HPDE6-E6E7 (cell line): ENCODE results near the gene CHST7.
"Not testable (repeated sequence)": the region's sequence is repeated elsewhere in the genome, so short reads cannot be mapped to it uniquely, and the experiment has no call there.

Source experiments
- DNase-seq: peaks from one replicate; pipeline ENCODE4 v3.0.0; 2011; ENCODE audit warnings: missing footprints; ENCODE audit errors: extremely low spot score

CHST7 gene, protein sequence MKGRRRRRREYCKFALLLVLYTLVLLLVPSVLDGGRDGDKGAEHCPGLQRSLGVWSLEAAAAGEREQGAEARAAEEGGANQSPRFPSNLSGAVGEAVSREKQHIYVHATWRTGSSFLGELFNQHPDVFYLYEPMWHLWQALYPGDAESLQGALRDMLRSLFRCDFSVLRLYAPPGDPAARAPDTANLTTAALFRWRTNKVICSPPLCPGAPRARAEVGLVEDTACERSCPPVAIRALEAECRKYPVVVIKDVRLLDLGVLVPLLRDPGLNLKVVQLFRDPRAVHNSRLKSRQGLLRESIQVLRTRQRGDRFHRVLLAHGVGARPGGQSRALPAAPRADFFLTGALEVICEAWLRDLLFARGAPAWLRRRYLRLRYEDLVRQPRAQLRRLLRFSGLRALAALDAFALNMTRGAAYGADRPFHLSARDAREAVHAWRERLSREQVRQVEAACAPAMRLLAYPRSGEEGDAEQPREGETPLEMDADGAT

DNA sequence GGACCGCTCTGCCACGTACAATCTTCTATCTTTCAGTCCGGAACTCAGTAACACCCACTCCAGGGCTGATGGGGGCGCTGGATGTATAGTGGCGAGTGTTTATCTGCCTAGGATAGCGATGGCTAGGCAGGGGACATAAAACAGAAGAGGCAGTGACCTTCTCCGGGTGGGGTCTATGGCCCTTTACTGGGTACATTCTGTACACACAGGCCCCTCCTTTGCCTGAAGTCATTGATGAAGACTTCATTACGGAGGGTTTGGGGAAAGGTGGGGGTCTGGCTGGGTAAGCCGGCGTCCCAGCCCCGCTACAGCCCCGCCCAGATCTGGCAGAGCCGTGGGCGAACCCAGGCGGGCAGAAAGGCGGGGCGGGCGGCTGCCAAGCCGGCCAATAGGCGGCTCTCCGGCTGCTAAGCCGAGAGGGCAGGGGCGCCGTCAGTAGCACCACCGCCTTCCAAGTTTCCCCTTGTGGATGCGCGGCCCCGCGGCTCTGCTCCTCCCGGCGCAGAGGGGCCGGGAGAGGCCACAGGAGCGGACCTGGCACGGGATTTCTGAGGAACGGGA is at the start of gene CHST7:
Gene CHST7 (plus strand): TSS at position 435 of the 561 bp plus-strand sequence. CDS start 167 bp downstream, outside the sequence.
- DNase-seq = no peak

DNA sequence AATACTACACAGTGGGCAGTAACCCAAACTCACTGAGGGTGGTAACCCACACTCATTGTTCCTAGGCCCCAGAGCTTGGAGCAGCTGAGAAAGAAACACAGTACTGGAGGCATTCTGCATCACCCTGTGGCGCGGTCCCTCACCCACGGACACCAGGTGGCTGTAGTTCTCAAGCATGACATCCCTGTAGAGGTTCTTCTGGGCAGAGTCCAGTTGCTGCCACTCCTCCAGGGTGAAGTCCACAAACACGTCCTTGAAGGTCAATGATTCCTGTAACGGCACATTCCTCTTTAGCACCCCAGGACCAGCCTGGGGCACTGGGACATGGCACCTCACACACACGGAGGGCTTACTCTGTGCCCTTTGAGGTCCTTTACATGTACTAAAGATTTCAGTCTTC is 44.9 kb upstream of the CHST7 start:
- not testable (repeated sequence) for DNase-seq

DNA sequence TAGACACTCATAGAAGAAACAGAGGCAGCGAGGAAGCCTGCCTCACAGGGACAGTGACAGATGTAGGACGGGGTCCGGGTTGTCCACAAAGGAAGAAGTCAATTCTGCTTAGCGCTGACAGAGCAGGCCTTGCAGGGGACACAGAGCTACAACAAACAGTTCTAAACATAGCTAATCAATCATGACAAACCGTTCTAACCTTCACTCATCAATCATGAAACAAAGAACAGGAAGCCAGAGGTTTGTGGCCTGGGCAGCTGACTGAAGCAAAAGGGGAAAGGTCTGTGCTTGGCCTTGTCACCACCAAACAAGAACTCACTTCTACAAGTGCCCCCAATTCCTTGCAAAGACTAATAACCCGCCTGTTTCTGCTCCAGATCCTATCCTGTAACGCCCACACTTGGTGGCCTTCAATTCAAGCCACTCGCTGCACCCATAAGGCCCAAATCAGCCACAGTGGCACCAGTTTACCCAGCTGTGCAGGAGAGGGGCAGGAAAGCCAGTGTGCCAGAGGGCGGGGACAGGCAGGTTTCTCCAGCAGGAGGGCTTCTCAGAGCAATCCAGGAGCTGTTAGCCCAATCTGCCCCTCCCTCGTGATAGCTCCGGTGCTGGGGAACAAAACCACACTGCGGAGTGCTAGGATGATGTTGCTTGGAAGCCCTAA is 43.7 kb upstream of the CHST7 start:
- DNase-seq = not testable (repeated sequence)

DNA sequence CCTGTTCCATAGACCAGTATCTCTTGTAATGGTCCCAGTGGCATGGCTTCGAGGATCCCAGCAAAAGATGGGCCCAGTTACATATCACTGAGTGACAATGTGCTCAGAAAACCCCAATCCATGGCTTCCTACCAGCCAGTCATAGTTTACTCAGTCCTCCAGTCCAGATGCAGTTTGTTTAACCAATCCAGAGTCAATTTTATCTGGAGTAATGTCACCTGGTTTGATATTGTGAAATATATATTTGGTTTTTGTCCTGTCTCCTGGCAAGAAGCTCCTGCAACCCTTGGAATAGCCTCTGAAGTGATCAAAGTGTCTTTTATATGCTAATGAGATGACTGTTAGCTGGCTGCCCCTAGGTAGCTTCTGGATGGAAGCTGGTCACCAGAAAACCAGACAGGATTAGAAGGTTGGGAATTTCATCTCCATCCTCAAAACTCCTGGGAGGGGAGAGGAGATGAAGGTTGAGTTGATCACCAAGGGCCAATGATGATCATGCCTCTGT is 43.1 kb upstream of the CHST7 start:
- DNase-seq = not testable (repeated sequence)

DNA sequence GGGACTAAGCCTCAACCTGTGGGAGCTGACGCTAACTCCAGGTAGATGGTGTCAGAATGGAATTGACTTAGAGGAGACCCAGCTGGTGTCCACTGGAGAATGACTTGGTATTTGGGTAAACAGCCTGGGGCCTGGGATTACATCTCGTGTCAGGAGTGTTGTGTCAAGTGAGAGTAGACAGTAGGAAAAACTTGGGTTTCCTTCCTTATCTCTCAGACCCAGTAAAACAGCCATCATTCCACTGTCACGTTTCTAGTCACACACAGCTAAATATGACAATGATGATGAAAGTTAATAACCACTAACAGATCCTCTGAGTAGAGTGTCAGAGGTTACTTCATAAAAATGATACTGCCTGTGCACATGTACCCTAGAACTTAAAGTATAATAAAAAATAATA is 42.1 kb upstream of the CHST7 start:
- DNase-seq = no peak

DNA sequence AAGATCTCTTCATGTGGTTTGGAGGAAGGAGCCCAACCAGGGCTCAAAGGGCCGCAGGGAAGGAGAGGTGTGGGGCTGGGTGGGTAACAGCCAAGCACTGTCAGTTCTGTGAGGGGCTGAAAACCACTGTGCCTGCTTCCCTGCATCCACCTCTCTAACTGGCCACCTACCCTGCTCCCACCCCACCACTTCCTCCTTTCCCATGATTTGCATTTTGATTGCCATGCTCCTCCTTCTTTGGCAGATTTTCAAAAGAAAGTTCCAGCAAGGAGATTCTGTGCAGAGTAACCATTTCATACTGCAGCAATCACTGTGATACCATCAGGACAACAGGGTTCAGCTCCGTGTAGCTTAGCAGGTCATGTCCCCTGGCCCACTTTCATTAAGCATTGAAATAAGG is 30.1 kb upstream of the CHST7 start:
- DNase-seq = no peak

DNA sequence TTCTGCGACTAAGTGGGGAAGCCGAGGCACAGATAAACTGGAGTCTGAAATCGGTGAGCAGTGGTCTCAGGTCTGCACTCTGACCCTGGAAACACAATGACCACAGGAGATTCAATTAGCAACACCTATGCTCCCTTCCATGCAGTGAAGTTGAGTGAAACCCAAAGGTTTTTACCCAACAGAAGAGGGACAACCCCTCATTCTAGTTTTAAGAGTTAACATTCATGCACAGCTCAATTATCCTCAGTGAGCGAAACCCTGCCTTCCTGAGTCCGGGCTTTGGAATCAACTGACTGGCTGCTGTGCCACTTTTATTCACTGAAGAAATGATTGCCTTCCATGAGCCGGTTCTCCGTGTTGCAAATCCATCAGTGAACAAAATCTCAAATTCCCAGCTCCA is 29.0 kb upstream of the CHST7 start:
- DNase-seq = not testable (repeated sequence)

DNA sequence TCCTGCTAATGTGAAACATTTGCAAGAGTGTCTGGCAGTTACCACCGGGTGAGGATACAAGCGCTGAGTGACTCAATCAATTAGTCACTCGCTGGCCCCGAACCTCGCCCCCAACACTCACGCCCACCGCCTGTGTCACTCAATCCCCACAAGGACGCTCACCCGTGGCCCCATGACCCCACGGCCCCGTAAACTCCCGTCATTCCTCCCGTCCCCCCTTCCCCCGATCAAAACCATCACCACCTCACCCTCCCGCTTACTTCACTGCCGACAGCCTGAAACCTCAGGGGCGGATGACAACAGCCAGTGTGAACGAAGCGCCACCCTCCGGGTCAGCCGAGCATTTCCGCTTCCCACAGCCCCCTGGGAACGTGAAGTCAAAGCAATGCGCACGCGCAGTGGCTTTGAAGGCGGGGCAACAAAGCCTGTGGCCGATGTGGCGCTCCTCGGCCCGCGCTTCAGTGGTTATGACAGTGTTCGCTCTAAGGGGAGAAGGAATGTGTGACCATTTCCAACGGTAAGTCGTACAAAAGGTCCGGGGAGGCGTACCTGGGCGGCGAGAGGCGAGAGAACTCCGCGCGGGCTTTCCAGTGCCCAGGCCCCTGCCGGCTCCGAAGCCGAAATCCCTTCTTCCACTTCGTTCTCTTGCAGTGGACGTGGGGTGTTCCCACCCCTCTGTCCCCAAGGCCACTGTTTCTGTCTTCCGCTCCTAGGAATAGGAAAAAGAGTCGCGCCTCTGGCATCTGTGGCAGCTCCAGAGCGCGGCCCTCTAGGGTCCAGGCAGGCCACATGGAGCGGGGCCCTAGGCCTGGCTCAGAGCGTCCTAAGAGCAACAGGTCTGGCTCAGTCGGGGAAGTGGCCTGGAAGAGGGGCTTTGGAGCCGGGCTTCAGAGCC is 28.2 kb upstream of the CHST7 start, which contains the start of gene ZNF674:
Gene ZNF674 (minus strand): TSS at position 311 of the 895 bp plus-strand sequence. CDS start 3,334 bp downstream, outside the sequence.
- DNase-seq = peak; percentile 74

DNA sequence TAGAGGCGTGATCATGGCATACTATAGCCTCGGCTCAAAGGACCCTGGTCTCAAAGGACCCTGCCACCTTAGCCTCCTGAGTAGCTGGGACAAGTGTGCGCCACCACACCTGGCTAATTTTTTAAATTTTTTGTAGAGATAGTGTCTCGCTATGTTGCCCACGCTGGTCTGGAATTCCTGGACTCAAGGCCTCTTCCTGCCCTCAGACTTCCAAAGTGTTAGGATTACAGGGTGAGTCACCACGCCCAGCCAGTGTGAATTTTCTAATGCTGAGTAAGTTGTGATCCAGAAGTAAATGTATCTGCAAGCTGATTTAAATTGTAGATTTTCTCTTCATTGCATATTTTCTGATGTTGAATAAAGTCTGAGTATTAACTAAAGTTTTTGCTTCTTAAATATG is 25.7 kb upstream of the CHST7 start:
- no peak for DNase-seq

DNA sequence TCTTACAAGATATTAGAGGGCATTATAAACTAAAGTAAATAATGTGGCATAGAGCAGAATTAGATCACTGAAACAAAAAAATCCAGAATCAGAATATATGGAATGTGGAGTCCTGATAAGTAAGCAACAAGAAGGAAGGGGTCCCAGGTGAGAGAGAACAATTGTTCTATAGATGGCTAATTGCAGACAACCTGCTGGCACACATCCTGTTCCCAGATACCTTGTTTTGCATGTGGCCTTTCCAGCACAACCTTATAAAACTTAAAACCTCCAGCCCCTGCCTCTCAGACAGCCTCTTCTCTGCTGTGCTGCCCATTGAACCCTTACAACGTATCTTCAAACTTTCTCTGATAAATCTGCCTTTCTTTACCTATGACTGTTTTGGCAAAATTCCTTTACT is 23.7 kb upstream of the CHST7 start:
- DNase-seq = no peak

DNA sequence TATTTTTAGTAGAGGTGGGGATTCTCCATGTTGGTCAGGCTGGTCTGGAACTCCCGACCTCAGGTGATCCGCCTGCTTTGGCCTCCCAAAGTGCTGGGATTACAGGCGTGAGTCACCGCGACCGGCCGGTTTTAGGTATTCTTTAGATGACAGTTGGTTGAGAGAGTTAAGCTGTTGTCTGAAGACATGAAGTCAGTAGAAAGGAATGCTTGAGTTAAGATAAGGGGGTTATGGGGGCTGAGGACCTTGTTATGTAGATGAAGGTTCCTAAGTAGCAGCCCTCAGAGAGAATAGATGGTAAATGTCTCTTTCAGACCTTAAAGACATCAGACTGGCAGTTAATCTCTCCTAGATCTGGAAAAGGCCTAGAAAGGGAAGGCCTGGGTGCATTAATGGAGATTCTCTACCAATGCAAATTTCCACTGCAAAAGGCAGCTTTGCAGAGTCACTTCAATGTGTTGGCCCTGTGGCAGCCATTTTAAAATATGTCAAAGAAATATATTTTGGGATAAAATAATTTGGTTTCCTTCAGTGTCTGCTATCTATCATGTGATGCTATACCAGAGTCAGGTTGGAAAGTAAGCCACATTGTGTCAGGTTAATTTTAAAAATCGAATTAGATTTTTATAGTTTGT is 22.0 kb upstream of the CHST7 start:
- DNase-seq = no peak

DNA sequence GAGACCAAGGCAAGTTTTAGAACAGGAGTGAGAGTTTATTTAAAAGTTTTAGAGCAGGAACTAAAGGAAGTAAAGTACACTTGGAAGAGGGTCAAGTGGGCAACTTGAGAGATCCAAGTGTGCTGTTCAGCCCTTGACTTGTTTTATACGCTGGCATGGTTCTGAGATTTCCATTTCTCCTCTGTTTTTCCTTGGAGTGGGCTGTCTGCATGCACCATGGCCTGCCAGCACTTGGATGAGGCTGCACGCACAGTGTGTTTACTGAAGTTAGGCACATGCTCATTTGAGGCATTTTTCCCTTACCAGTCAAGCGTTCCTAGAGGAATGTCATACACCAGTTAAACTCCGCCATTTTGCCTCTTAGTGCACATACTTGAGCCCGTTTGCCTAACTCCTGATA is 19.6 kb upstream of the CHST7 start:
- no peak for DNase-seq

DNA sequence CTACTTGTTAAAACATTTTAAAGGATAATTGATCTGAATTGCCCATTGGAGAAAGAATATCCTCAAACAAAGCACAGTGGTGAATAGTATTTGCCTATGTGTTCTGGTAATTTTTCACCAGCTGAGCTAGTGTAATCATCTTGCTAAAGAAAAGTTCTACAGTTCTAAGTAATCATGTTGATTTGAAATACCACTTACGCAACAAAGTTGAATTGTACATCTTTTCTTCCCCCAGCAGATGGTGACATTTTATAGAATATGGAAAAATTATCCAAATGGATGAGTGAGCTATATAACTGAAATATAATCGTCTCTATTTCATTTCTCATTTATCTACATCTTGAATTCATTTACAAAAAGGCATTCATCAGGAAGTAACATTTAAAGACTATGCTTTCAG is 18.6 kb upstream of the CHST7 start:
- no peak for DNase-seq

DNA sequence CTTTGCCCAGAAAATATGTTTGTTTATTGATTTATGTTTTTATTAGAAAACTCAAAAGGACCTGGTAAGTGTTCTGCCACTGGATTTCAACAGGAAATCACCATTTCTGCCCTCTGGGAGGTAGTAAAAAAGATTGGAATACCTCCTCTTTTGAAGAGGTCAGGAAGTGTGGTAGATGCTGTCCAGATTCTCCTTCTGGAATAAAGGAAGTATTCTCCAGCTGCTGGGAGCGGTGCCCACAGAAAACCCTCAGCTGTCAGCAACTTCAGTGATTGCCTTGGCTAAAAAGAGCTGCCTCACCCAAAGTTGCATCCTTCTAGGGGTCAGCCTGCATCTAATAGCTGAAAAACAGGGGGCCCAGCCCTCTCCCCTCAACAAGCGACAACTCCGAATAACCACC is 14.5 kb upstream of the CHST7 start:
- DNase-seq = no peak

DNA sequence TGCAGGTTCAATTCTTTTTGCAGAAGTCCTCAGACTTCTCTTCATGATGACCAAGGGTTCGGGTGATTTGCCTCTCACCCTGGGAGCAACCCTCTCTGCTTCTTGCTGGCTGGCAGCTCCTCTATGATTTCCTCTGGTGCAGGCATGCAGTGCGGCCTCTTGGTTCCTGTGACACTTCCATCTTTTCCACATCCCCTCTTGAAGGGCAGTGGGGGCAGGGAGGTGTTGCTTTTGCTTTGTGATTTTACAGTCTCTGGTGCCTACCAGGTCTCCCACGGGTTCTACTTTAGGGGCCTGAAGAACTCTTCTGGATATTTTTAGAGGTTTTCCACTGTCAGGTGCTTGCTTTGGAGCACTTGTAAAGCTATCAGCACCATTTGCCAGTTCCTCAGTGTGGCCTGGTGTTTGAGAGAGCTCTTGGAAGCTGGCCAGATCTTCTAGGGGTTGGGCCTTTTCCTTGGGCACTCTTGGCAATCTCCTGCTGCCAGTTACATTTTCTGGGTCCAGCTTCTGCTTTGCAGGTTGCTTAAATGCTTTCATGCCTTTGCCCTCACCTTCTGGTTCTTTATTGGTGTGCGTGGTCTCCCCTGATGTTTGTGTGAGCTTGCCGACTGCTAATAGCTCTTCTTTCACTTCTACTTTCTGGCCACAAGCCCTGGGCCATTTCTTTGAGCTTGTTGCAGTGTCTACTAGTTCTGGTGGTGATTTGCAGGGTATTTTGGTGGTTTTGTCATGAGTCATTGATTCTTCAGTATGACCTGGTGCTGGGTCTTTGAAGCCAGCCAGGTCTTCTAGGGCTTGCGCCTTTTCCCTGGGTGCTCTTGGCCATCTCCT is 11.5 kb upstream of the CHST7 start:
- DNase-seq = no peak

DNA sequence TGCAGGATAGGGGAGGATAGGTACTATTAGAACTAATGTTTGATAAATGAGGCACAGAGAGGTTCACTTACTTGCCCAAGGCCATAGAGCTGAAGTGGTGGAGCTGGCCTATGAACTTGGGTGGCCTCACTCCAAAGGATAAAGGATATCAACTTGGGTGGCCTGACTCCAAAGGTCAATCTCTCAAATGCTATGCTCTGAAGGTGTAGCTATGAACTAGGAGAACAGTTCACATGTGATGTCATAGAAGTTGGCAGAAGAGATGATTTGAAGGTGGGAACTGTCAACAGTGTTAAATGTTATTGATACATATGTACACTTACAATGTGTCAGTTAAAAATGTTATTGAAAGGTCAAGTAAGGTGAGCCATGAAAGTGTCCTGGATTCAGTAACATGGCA is 6.2 kb upstream of the CHST7 start:
- no peak for DNase-seq

DNA sequence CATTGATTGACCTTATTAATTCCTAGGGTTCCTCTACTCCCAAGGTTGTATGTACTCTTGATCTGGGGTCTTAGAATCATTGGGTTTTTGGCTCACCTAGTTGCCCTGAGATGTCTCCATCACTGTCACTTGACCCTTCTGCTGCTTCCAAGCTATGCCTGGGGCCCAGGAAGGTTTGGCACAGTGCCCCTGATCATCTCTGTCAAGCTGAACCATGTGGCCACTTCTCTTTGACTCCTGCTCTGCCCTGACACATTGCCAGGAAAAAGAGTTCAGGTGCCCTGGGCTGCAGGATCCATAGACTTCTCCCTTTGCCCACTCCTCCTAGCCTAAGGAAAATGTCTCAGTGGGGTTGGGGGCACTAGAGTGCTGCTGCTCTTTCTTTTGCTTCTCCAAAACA is 3.9 kb upstream of the CHST7 start:
- DNase-seq = no peak

DNA sequence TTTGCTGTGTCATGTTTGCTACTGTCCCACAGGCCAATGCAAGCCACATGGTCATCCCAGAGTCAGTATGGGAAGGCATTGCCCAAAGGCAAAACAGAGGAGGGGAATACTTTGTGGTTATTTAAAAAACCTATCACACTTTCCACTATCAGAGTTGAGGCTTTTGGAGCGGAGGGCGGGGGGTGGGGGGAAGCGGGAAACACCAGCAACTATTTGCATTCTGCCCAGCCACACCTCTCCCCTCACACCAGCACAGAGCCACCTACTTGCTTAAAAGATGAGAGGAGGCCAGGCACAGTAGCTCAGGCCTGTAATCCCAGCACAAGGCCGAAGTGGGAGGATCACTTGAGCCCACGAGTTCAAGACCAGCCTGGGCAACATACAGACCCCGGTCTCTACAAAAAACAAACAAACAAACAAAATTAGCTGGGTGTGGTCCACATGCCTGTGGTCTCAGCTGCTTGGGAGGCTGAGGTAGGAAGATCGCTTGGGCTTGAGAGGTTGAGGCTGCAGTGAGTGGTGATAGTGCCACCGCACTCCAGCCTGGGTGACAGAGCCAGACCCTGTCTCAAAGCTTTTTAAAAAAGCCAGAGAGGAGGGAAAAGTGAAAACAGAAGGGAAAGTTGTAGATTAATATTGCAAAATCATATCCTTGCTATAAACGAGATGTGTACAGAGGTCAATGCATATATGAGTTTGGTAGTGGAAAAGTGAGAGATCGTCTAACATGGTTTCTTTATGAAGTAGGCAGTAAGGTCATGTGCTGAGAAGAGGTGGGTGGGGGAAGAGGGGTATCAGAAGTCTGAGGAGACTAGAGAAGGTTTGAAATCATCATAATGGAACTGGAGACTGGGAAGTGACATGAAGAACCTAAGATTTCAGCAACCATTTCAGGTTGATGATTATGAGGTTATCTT is 1.9 kb upstream of the CHST7 start:
- no peak for DNase-seq

DNA sequence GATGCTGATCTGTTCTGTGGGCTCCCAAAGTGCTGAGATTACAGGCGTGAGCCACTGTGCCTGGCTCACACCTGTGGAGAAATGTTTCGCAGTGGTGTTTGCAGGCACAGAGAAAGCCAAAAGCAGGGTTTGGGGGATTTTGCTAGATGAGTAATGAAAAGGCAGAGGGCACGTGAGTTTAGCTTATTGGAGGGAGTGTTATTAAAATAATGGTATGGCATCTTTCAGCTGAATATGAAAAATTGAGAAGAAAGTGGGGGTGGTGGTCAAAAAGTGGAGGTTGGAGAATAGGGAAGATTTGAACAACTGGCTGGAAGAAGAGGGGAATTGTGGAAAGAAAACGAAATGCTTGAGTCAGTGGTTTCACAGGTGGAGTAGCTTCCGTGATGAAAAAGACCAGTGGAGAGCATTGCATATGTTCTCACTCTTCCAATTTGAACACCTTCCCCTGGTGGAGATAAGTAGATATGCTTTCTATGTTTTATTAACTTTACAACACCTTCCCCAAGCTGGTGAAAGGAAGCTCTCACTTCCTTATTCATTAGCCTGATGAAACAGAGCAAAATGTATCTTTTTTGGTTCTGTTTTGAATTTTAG is 1.1 kb upstream of the CHST7 start:
- DNase-seq = no peak
